GM06990 (cell line): ENCODE results near the gene IFIT1B.

ENCODE experiments used
- DNase-seq: peaks from one replicate; pipeline ENCODE4 v3.0.0-alpha.2; 2011; ENCODE audit not compliant: insufficient read length; ENCODE audit errors: extremely low read depth
- H3K27me3 ChIP-seq: replicated peaks from 2 replicates; pipeline ENCODE4 v1.6.0; 2011; ENCODE audit warnings: low read length; ENCODE audit not compliant: control insufficient read depth, insufficient read depth
- H3K36me3 ChIP-seq: 2 replicates; pipeline ENCODE4 v1.5.1; 2011; ENCODE audit warnings: low read length; ENCODE audit not compliant: control insufficient read depth, insufficient read depth
- H3K4me3 ChIP-seq: replicated peaks from 2 replicates; pipeline ENCODE4 v1.5.1; 2011; ENCODE audit warnings: low read depth, mild to moderate bottlenecking, control low read depth, low read length
- CTCF ChIP-seq: IDR thresholded peaks from 2 replicates; pipeline ENCODE4 v1.5.1; 2011; ENCODE audit warnings: low read length, control low read depth, mild to moderate bottlenecking, inconsistent platforms; ENCODE audit not compliant: insufficient read depth, poor library complexity, severe bottlenecking

Gene IFIT1B

GRCh38 chr10:89391907-89392756 lies 14.3 kb downstream of the IFIT1B start, which contains the start of gene IFIT1:
IFIT1 (plus strand) TSS chr10:89392623; CDS start chr10:89392713, 90 bp downstream.
- no peak for TF ChIP-seq CTCF
- peak within 1 kb of the TSS; percentile 66 for H3K4me3 ChIP-seq
- peak; percentile 52 for DNase-seq

GRCh38 chr10:89392974-89393373 lies 15.1 kb downstream of the IFIT1B start:
- H3K27me3 ChIP-seq, result no peaks in the 10 kb centered on the region
- TF ChIP-seq CTCF, result no peak
- DNase-seq, result no peak
- peak overlapping the region; percentile 66 for H3K4me3 ChIP-seq
- H3K36me3 ChIP-seq, result no peaks in the 10 kb centered on the region

More at GRCh38 chr10:89391907-89392756, 14.3 kb downstream of the IFIT1B start, which contains the start of gene IFIT1:
- H3K27me3 ChIP-seq, result no peaks in the 10 kb centered on the region
- no peaks in the 10 kb centered on the region for H3K36me3 ChIP-seq

GRCh38 chr10:89393898-89394297 lies 16.0 kb downstream of the IFIT1B start:
- Histone ChIP-seq H3K4me3 (peak overlapping the region; percentile 66), H3K36me3 (no peaks in the 10 kb centered on the region), H3K27me3 (no peaks in the 10 kb centered on the region)
- DNase-seq, result no peak
- TF ChIP-seq CTCF, result no peak

GRCh38 chr10:89395141-89395540 lies 17.3 kb downstream of the IFIT1B start:
- DNase-seq, result no peak
- Histone ChIP-seq H3K36me3 (no peaks in the 10 kb centered on the region), H3K27me3 (no peaks in the 10 kb centered on the region), H3K4me3 (no peak overlapping the region)
- no peak for TF ChIP-seq CTCF

GRCh38 chr10:89398003-89398749 lies 20.3 kb downstream of the IFIT1B start:
- no peak for DNase-seq
- Histone ChIP-seq H3K4me3 (no peak overlapping the region), H3K27me3 (no peaks in the 10 kb centered on the region), H3K36me3 (no peaks in the 10 kb centered on the region; the same call in 1 of the 2 replicates)
- no peak for TF ChIP-seq CTCF
